IMR-90 (cell line): ENCODE measurements around the gene WNT10A. TPM values are rescaled to one million over a fixed set of nuclear protein-coding genes. Genes with fewer than 3 reads are reported as not detected.

Experiments
- ATAC-seq: fragments of 200-7000 bp; cut with Tn5 transposase; 2 replicates; pipeline ENCODE4 v1.9.1; 2020; ENCODE audit warnings: low read depth, mild to moderate bottlenecking, moderate library complexity
- BruUV-seq: library from RNA; stranded (reverse); fragments of 400-500 nt; replicated peaks from 2 replicates; lab custom pipeline; 2021; lab: Mats Ljungman, UMichigan
- CTCF ChIA-PET: fragments of 300-600 bp; formaldehyde crosslinking; extraction: SDS; loops from one replicate; lab custom pipeline; 2021; ENCODE audit warnings: antibody characterized with exemption; lab: Yijun Ruan, JAX
- POLR2A ChIA-PET: fragments of 300-600 bp; sonication (Branson Sonifier 250); formaldehyde crosslinking; loops from one replicate; lab custom pipeline; 2022; ENCODE audit warnings: antibody characterized with exemption; ENCODE audit not compliant: unreplicated experiment; lab: Charles Lee
- DNase-seq: peaks from one replicate; pipeline ENCODE4 v3.0.0; 2013
- H2AFZ ChIP-seq: replicated peaks from 2 replicates; pipeline ENCODE3; 2013; ENCODE audit warnings: low read length, mild to moderate bottlenecking; ENCODE audit not compliant: poor library complexity
- H2AK5ac ChIP-seq: 2 replicates; pipeline ENCODE4 v1.6.1; 2013; ENCODE audit warnings: low read depth, low read length, inconsistent platforms
- H2AK9ac ChIP-seq: replicated peaks from 2 replicates; pipeline ENCODE3; 2013; ENCODE audit warnings: mild to moderate bottlenecking, low read depth, low read length, moderate library complexity; ENCODE audit not compliant: poor library complexity
- H2BK120ac ChIP-seq: 2 replicates; pipeline ENCODE4 v1.6.1; 2013; ENCODE audit warnings: low read depth, low read length, inconsistent platforms
- H2BK15ac ChIP-seq: 3 replicates; pipeline ENCODE4 v1.6.1; 2013; ENCODE audit warnings: low read depth, low read length, inconsistent platforms
- H2BK20ac ChIP-seq: 2 replicates; pipeline ENCODE4 v1.6.1; 2013; ENCODE audit warnings: low read depth, mild to moderate bottlenecking, inconsistent platforms, low read length, moderate library complexity
- H2BK5ac ChIP-seq: 2 replicates; pipeline ENCODE4 v1.6.1; 2013; ENCODE audit warnings: mild to moderate bottlenecking, low read depth, low read length, inconsistent platforms; ENCODE audit not compliant: poor library complexity, severe bottlenecking
- H3K14ac ChIP-seq: replicated peaks from 2 replicates; pipeline ENCODE4 v1.6.1; 2013; ENCODE audit warnings: low read depth, low read length, inconsistent platforms
- H3K18ac ChIP-seq: 2 replicates; pipeline ENCODE4 v1.6.1; 2013; ENCODE audit warnings: low read depth, low read length, control low read depth
- H3K23ac ChIP-seq: 2 replicates; pipeline ENCODE4 v1.6.1; 2013; ENCODE audit warnings: low read depth, low read length, inconsistent platforms
- H3K27ac ChIP-seq: 2 replicates; pipeline ENCODE4 v1.5.1; 2013; ENCODE audit warnings: mild to moderate bottlenecking, control low read depth, low read length; ENCODE audit not compliant: insufficient read depth
- H3K27me3 ChIP-seq: 2 replicates; pipeline ENCODE4 v1.6.1; 2013; ENCODE audit warnings: low read length; ENCODE audit not compliant: control insufficient read depth, insufficient read depth
- H3K36me3 ChIP-seq: 2 replicates; pipeline ENCODE4 v1.6.1; 2013; ENCODE audit warnings: low read length, mixed read lengths; ENCODE audit not compliant: control insufficient read depth, insufficient read depth
- H3K4ac ChIP-seq: 2 replicates; pipeline ENCODE4 v1.6.1; 2013; ENCODE audit warnings: low read depth, low read length, inconsistent platforms
- H3K4me1 ChIP-seq: 2 replicates; pipeline ENCODE4 v1.6.1; 2013; ENCODE audit warnings: low read length, mixed read lengths; ENCODE audit not compliant: control insufficient read depth, insufficient read depth
- H3K4me2 ChIP-seq: 2 replicates; pipeline ENCODE4 v1.6.1; 2013; ENCODE audit warnings: low read depth, mild to moderate bottlenecking, control low read depth, low read length, moderate library complexity
- H3K4me3 ChIP-seq: 2 replicates; pipeline ENCODE4 v1.5.1; 2013; ENCODE audit warnings: low read depth, mild to moderate bottlenecking, control low read depth, low read length, moderate library complexity; ENCODE audit not compliant: insufficient read depth
- H3K56ac ChIP-seq: 2 replicates; pipeline ENCODE4 v1.6.1; 2013; ENCODE audit warnings: low read length, inconsistent platforms; ENCODE audit not compliant: insufficient read depth; ENCODE audit errors: extremely low read depth
- H3K79me1 ChIP-seq, 2 experiments: 2 replicates each; pipeline ENCODE4 v1.6.1; 2013; ENCODE audit warnings: low read length in 2 of 2, inconsistent platforms in 1 of 2, low read depth in 1 of 2
- H3K9ac ChIP-seq: 2 replicates; pipeline ENCODE4 v1.6.1; 2013; ENCODE audit warnings: low read depth, low read length, control low read depth
- H3K9me1 ChIP-seq: 2 replicates; pipeline ENCODE4 v1.6.1; 2013; ENCODE audit warnings: low read length, inconsistent platforms; ENCODE audit not compliant: insufficient read depth
- H3K9me3 ChIP-seq: 2 replicates; pipeline ENCODE4 v1.6.1; 2013; ENCODE audit warnings: low read length; ENCODE audit not compliant: control insufficient read depth, insufficient read depth
- H4K20me1 ChIP-seq: 2 replicates; pipeline ENCODE4 v1.6.1; 2013; ENCODE audit warnings: low read length, inconsistent platforms; ENCODE audit not compliant: insufficient read depth
- H4K5ac ChIP-seq: 2 replicates; pipeline ENCODE4 v1.6.1; 2013; ENCODE audit warnings: mild to moderate bottlenecking, low read depth, low read length, control low read depth
- H4K8ac ChIP-seq, 2 experiments: 2 replicates each; pipeline ENCODE4 v1.6.1; 2013; ENCODE audit warnings: low read depth in 2 of 2, low read length in 2 of 2, control low read depth in 1 of 2, inconsistent platforms in 1 of 2
- H4K91ac ChIP-seq: 2 replicates; pipeline ENCODE4 v1.6.1; 2013; ENCODE audit warnings: low read depth, low read length, inconsistent platforms; ENCODE audit not compliant: insufficient read depth
- ELK1 ChIP-seq: fragments of 150-350 bp; IDR thresholded peaks from 2 replicates; pipeline ENCODE4 v1.6.1; 2016; ENCODE audit warnings: low read depth, mild to moderate bottlenecking, low read length, moderate library complexity, borderline replicate concordance
- MAFK ChIP-seq: IDR thresholded peaks from 2 replicates; pipeline ENCODE4 v1.6.1; 2012; ENCODE audit warnings: low read depth, low read length, improper control_type of control experiment
- NFE2L2 ChIP-seq: fragments of 150-350 bp; IDR thresholded peaks from 2 replicates; pipeline ENCODE4 v1.6.1; 2016; ENCODE audit warnings: low read depth, mild to moderate bottlenecking, low read length
- WGBS, 2 experiments: methylation state at CpG; one replicate each; pipeline versions ENCODE4 v1.1.5 to v1.1.7; 2013; ENCODE audit warnings: missing lambda C conversion rate in 2 of 2; ENCODE audit not compliant: insufficient read length in 1 of 2; ENCODE audit errors: extremely low coverage in 2 of 2; 5-methylcytosine and 5-hydroxymethylcytosine counted together
- dilution Hi-C: fragments of 300-500 bp; cut with HindIII; formaldehyde crosslinking; loops from one replicate; pipeline ENCODE4 v1.14.3; 2018; ENCODE audit warnings: low sequenced_read_pairs; ENCODE audit not compliant: unreplicated experiment
- in situ Hi-C: fragments of 300-500 bp; cut with MboI; formaldehyde crosslinking; loops from 3 replicates; pipeline ENCODE4 v1.14.3; 2019; ENCODE audit warnings: low sequenced_read_pairs, inconsistent platforms, mixed read lengths
- intact Hi-C: fragments of 100-400 bp; cut with micrococcal nuclease; formaldehyde crosslinking; loops from 2 replicates; pipeline ENCODE4 v1.10.0; 2022
- polyA plus RNA-seq, 3 experiments: library from polyadenylated mRNA; depleted of rRNA; stranded (reverse); fragments of >200 nt; gene quantifications; 2 replicates each; pipeline ENCODE4 v1.2.3, GENCODE V29; 2012; ENCODE audit warnings: low replicate concordance in 1 of 3
- total RNA-seq: library from RNA; depleted of rRNA; stranded (reverse); fragments of >200 nt; gene quantifications from 2 replicates; pipeline ENCODE4 v1.2.3, GENCODE V29; 2012

WNT10A gene
- total and polyA plus RNA-seq, 2 of the 4 experiments (the other 2 are of a cell fraction) = not detected

- no peak for DNase-seq
- TF ChIP-seq ELK1 (no peak), NFE2L2 (no peak), MAFK (peak; percentile 75)
- CTCF ChIA-PET = interaction anchor here (0.9 kb wide), 1 partner anchor 15 kb away, joined by 3 read pairs; no protein-coding TSS in a partner anchor
Observed at GRCh38 chr2:218891275-218892135, 10.9 kb downstream of the WNT10A start.

More at GRCh38 chr2:218891275-218892135, 10.9 kb downstream of the WNT10A start:
- peaks cover 5% of the 10 kb centered on the region; the same call in 1 of the 2 replicates for H3K4me1 ChIP-seq
- peaks cover 4% of the 10 kb centered on the region; the same call in 1 of the 2 replicates for H4K20me1 ChIP-seq
- H3K4me3 ChIP-seq = no peak overlapping the region
- no peak overlapping the region for H3K23ac ChIP-seq
- dilution Hi-C loops = no loop called here
- in situ Hi-C loops = no loop called here
- H3K27me3 ChIP-seq = peaks cover 80% of the 10 kb centered on the region
- H2BK20ac ChIP-seq = no peak overlapping the region
- H2BK120ac ChIP-seq = no peak overlapping the region
- no peak overlapping the region for H3K4me2 ChIP-seq
- 40% methylated on average over 6 of the region's 19 CpGs; no CpG with 5 or more reads in 1 of the 2 experiments for WGBS, 2 experiments
- H4K8ac ChIP-seq = no peak overlapping the region
- H2AK9ac ChIP-seq = no peak overlapping the region
- no peak overlapping the region for H3K27ac ChIP-seq
- no peaks in the 10 kb centered on the region for H3K36me3 ChIP-seq
- H2BK5ac ChIP-seq = no peak overlapping the region
- no peak overlapping the region for H4K5ac ChIP-seq
- no peaks in the 10 kb centered on the region for H3K79me1 ChIP-seq
- no peaks in the 10 kb centered on the region for H3K9me1 ChIP-seq
- H3K56ac ChIP-seq = no peak overlapping the region
- H3K14ac ChIP-seq = no peak overlapping the region
- H2BK15ac ChIP-seq = no peak overlapping the region
- H2AFZ ChIP-seq = no peak overlapping the region
- H3K9ac ChIP-seq = no peak overlapping the region
- BruUV-seq = no TSS peak
- POLR2A ChIA-PET = no interaction called here
- no peak for ATAC-seq
- no peak overlapping the region for H4K91ac ChIP-seq
- no peaks in the 10 kb centered on the region; the same call in 1 of the 2 replicates for H3K9me3 ChIP-seq
- intact Hi-C loops = no loop called here
- no peak overlapping the region for H3K4ac ChIP-seq
- no peak overlapping the region for H2AK5ac ChIP-seq
- H3K18ac ChIP-seq = no peak overlapping the region
